Fibroblast of the aortic adventitia (primary cell): ENCODE results near the gene ELF1. TPM values are rescaled to one million over a fixed set of nuclear protein-coding genes. Genes with fewer than 3 reads are reported as not detected.
A peak's percentile ranks its signal among the peaks of the same experiment; 100 is the strongest.

Experiments
- DNase-seq: peaks from one replicate; pipeline ENCODE4 v3.0.0-alpha.2; 2010; ENCODE audit warnings: low read depth
- H3K4me3 ChIP-seq: 2 replicates; pipeline ENCODE4 v1.5.1; 2011; ENCODE audit warnings: low read depth, mild to moderate bottlenecking, control low read depth, low read length, moderate library complexity
- CTCF ChIP-seq: IDR thresholded peaks from 2 replicates; pipeline ENCODE4 v1.5.1; 2011; ENCODE audit warnings: mild to moderate bottlenecking, low read length, control low read depth, inconsistent platforms; ENCODE audit not compliant: insufficient read depth
- total RNA-seq: library from RNA; depleted of rRNA; stranded (reverse); fragments of >200 nt; gene quantifications from 2 replicates; pipeline ENCODE4 v1.2.3, GENCODE V29; 2012; ENCODE audit warnings: low replicate concordance

ELF1 gene
- total RNA-seq, 1 donor: 47.0 TPM

GRCh38 chr13:40968416-40969000 is 50.6 kb downstream of the ELF1 start:
- H3K4me3 ChIP-seq: no peak overlapping the region
- peak; percentile 40 for DNase-seq
- no peak for TF ChIP-seq CTCF

GRCh38 chr13:40966298-40966697 is 52.8 kb downstream of the ELF1 start:
- no peak overlapping the region for H3K4me3 ChIP-seq
- DNase-seq: no peak
- TF ChIP-seq CTCF: no peak

- peak; percentile 22 for DNase-seq
- TF ChIP-seq CTCF: no peak
Observed at GRCh38 chr13:40963927-40964326, 55.2 kb downstream of the ELF1 start.

GRCh38 chr13:40961826-40962225 is 57.3 kb downstream of the ELF1 start:
- DNase-seq: no peak
- H3K4me3 ChIP-seq: no peak overlapping the region
- TF ChIP-seq CTCF: no peak

More at GRCh38 chr13:40963927-40964326, 55.2 kb downstream of the ELF1 start:
- H3K4me3 ChIP-seq: no peak overlapping the region

- no peak for DNase-seq
- H3K4me3 ChIP-seq: no peak overlapping the region
- TF ChIP-seq CTCF: no peak
Observed at GRCh38 chr13:40961214-40961613, 57.9 kb downstream of the ELF1 start.

- no peak for TF ChIP-seq CTCF
- no peak for DNase-seq
- H3K4me3 ChIP-seq: no peak overlapping the region
Observed at GRCh38 chr13:40960716-40961115, 58.4 kb downstream of the ELF1 start.

- no peak for DNase-seq
- TF ChIP-seq CTCF: no peak
- H3K4me3 ChIP-seq: no peak overlapping the region
Observed at GRCh38 chr13:40958655-40959054, 60.5 kb downstream of the ELF1 start.
